Neural cell (in vitro differentiated cells): ENCODE measurements around the gene ABHD13.

Experiments used
- POLR2AphosphoS5 ChIP-seq: IDR thresholded peaks from 2 replicates; pipeline ENCODE4 v1.6.1; 2012
- RAD21 ChIP-seq: fragments of 450-650 bp; conservative IDR thresholded peaks from 2 replicates; pipeline ENCODE4 v1.6.1; 2014; ENCODE audit warnings: antibody characterized with exemption, mild to moderate bottlenecking, moderate library complexity
- SMC3 ChIP-seq: fragments of 450-650 bp; conservative IDR thresholded peaks from 2 replicates; pipeline ENCODE4 v1.6.1; 2014; ENCODE audit warnings: antibody characterized with exemption, mild to moderate bottlenecking, moderate library complexity; ENCODE audit not compliant: poor library complexity
- TAF1 ChIP-seq: IDR thresholded peaks from 2 replicates; pipeline ENCODE4 v1.6.1; 2012; ENCODE audit warnings: low read depth
- TF ChIP-seq, protein P1 (sequence below): fragments of 450-650 bp; IDR thresholded peaks from 2 replicates; pipeline ENCODE4 v1.5.1; 2014; ENCODE audit warnings: antibody characterized with exemption, mild to moderate bottlenecking, moderate library complexity; ENCODE audit not compliant: poor library complexity, severe bottlenecking
- TF ChIP-seq, protein P2 (sequence below): IDR thresholded peaks from 2 replicates; pipeline ENCODE4 v1.6.1; 2012; ENCODE audit warnings: borderline replicate concordance

DNA sequence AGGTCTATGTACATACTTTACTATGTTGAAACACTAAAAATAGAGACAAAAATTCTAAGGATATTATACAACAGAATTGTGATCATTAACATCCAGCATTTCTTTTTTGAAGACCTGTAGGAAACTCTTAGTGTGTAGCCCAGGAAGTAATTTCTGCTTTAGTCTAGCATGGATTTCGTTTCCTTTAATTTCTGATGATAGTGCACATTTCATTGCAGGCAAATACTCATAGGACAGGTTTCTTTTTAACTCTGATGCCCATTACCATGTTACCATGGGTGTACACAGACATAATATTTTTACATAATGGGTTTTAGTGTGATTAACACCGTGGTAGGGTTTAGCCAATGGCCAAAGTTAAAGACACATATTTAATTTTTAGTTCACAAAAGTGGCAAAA lies 29.9 kb upstream of the ABHD13 start:
- TF ChIP-seq RAD21 (no peak), SMC3 (no peak), POLR2AphosphoS5 (no peak), TAF1 (no peak)
- TF ChIP-seq, protein P1, sequence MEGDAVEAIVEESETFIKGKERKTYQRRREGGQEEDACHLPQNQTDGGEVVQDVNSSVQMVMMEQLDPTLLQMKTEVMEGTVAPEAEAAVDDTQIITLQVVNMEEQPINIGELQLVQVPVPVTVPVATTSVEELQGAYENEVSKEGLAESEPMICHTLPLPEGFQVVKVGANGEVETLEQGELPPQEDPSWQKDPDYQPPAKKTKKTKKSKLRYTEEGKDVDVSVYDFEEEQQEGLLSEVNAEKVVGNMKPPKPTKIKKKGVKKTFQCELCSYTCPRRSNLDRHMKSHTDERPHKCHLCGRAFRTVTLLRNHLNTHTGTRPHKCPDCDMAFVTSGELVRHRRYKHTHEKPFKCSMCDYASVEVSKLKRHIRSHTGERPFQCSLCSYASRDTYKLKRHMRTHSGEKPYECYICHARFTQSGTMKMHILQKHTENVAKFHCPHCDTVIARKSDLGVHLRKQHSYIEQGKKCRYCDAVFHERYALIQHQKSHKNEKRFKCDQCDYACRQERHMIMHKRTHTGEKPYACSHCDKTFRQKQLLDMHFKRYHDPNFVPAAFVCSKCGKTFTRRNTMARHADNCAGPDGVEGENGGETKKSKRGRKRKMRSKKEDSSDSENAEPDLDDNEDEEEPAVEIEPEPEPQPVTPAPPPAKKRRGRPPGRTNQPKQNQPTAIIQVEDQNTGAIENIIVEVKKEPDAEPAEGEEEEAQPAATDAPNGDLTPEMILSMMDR = no peak
- TF ChIP-seq, protein P2, sequence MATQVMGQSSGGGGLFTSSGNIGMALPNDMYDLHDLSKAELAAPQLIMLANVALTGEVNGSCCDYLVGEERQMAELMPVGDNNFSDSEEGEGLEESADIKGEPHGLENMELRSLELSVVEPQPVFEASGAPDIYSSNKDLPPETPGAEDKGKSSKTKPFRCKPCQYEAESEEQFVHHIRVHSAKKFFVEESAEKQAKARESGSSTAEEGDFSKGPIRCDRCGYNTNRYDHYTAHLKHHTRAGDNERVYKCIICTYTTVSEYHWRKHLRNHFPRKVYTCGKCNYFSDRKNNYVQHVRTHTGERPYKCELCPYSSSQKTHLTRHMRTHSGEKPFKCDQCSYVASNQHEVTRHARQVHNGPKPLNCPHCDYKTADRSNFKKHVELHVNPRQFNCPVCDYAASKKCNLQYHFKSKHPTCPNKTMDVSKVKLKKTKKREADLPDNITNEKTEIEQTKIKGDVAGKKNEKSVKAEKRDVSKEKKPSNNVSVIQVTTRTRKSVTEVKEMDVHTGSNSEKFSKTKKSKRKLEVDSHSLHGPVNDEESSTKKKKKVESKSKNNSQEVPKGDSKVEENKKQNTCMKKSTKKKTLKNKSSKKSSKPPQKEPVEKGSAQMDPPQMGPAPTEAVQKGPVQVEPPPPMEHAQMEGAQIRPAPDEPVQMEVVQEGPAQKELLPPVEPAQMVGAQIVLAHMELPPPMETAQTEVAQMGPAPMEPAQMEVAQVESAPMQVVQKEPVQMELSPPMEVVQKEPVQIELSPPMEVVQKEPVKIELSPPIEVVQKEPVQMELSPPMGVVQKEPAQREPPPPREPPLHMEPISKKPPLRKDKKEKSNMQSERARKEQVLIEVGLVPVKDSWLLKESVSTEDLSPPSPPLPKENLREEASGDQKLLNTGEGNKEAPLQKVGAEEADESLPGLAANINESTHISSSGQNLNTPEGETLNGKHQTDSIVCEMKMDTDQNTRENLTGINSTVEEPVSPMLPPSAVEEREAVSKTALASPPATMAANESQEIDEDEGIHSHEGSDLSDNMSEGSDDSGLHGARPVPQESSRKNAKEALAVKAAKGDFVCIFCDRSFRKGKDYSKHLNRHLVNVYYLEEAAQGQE = no peak
